Measurements from ENCODE around the gene SEMA4G.

Gene SEMA4G

GRCh38 chr10:100983868-100984671 lies 14.8 kb downstream of the SEMA4G start:
- no peak for DNase-seq (ENCODE audit: low spot score)
- TF ChIP-seq, protein P1, sequence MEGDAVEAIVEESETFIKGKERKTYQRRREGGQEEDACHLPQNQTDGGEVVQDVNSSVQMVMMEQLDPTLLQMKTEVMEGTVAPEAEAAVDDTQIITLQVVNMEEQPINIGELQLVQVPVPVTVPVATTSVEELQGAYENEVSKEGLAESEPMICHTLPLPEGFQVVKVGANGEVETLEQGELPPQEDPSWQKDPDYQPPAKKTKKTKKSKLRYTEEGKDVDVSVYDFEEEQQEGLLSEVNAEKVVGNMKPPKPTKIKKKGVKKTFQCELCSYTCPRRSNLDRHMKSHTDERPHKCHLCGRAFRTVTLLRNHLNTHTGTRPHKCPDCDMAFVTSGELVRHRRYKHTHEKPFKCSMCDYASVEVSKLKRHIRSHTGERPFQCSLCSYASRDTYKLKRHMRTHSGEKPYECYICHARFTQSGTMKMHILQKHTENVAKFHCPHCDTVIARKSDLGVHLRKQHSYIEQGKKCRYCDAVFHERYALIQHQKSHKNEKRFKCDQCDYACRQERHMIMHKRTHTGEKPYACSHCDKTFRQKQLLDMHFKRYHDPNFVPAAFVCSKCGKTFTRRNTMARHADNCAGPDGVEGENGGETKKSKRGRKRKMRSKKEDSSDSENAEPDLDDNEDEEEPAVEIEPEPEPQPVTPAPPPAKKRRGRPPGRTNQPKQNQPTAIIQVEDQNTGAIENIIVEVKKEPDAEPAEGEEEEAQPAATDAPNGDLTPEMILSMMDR (IDR thresholded peaks at IDR 0.05; ENCODE audit: extremely low read depth, missing control alignments) = no peak

- TF ChIP-seq, protein P1 (IDR thresholded peaks at IDR 0.05; ENCODE audit: extremely low read depth, missing control alignments) = no peak
Measured at GRCh38 chr10:100984672-100985177, 15.4 kb downstream of the SEMA4G start.

GRCh38 chr10:100985336-100985735 lies 16.0 kb downstream of the SEMA4G start:
- TF ChIP-seq, protein P1 (IDR thresholded peaks at IDR 0.05; ENCODE audit: extremely low read depth, missing control alignments) = no peak
- no peak for DNase-seq (ENCODE audit: low spot score)

More at GRCh38 chr10:100984672-100985177, 15.4 kb downstream of the SEMA4G start:
- no peak for DNase-seq (ENCODE audit: low spot score)

DNA sequence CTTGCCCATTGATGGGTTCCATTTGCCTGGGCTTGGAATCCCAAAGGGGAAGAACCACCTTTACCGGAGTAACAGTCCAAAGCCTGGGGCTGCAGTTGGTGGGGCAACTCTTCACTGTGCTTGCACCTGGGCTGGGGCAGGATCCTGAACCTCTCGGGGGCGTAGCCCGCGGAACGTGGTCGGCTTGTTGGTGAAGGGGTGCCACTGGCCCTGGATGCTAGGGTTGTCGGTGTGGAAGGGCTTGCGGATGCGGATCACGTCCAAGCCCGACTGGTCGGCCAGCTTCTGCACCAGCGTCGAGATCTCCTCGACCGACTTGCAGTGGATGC lies 17.3 kb downstream of the SEMA4G start:
- TF ChIP-seq, protein P1 (IDR thresholded peaks at IDR 0.05; ENCODE audit: extremely low read depth, missing control alignments) = no peak
- no peak for DNase-seq (ENCODE audit: low spot score)

DNA sequence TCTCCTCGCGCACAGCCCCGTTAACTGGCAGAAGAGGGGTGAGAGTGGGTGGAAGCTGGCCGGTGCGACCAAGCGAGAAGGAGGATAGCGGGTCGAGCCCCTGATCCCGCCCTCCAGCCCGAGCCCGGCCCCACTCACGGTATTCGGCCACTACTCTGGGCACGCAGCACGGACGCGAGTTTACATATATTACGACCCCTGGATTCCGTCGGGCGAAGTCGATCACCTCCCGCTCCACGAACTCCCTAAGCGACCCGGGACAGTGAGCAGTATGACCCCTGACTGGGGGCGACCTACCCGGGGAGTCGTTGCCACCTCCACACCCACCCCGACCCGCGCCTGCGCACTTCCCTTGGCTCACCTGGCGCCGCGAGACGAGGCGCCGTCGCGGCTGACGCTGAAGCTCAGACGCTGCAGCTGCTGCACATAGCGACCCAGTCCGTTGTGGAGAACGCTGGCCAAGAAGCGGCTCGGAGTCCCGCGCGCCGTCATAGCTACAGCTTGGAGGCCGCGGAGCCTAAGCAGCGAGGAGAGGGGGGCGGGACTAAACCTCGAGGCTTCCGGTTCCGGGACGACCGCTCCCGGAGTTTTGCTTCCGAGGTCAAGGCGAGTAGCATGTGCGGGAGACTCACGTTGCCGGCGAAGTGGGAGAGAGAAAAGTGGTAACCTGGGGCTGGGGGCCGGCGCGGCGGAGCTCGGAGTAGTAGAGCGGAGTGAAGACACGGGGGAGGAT lies 17.8 kb downstream of the SEMA4G start, which contains the start of the genes MRPL43 and TWNK:
MRPL43 (minus strand) TSS at position 546 of the 733 bp plus-strand sequence; CDS start at position 492, 54 bp downstream.
TWNK (plus strand) TSS at position 592 of the 733 bp plus-strand sequence. CDS start 668 bp downstream, outside the sequence.
- peak; percentile 92 for DNase-seq (ENCODE audit: low spot score)
- TF ChIP-seq, protein P1 (IDR thresholded peaks at IDR 0.05; ENCODE audit: extremely low read depth, missing control alignments) = no peak

- DNase-seq (ENCODE audit: low spot score) = no peak
- TF ChIP-seq, protein P1 (IDR thresholded peaks at IDR 0.05; ENCODE audit: extremely low read depth, missing control alignments) = no peak
Measured at GRCh38 chr10:100987685-100988049, 18.4 kb downstream of the SEMA4G start.

DNA sequence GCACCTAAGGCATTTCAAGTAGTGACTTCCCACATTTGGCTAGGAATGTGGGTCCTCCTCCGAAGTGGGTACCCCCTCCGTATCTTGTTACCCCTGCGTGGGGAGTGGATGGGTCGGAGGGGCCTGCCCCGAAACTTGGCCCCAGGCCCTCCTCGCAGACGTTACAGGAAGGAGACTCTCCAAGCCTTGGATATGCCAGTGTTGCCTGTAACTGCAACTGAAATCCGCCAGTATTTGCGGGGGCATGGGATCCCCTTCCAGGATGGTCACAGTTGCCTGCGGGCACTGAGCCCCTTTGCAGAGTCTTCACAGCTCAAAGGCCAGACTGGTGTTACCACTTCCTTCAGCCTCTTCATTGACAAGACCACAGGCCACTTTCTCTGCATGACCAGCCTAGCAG lies 18.9 kb downstream of the SEMA4G start:
- TF ChIP-seq, protein P1 (IDR thresholded peaks at IDR 0.05; ENCODE audit: extremely low read depth, missing control alignments) = no peak
- no peak for DNase-seq (ENCODE audit: low spot score)
